HuH-7.5 (cell line): Measurements from ENCODE around the gene CCDC71L.
"Not testable (repeated sequence)": the region's sequence is repeated elsewhere in the genome, so short reads cannot be mapped to it uniquely, and the experiment has no call there.

ENCODE experiments used
- DNase-seq: peaks from one replicate; pipeline ENCODE4 v3.0.0; 2011; ENCODE audit warnings: low spot score

Gene CCDC71L

GRCh38 chr7:106660862-106661720 lies at the start of gene CCDC71L:
Gene CCDC71L (minus strand): TSS chr7:106661158. CDS start chr7:106660896, 262 bp downstream.
- peak; percentile 87 for DNase-seq

DNA sequence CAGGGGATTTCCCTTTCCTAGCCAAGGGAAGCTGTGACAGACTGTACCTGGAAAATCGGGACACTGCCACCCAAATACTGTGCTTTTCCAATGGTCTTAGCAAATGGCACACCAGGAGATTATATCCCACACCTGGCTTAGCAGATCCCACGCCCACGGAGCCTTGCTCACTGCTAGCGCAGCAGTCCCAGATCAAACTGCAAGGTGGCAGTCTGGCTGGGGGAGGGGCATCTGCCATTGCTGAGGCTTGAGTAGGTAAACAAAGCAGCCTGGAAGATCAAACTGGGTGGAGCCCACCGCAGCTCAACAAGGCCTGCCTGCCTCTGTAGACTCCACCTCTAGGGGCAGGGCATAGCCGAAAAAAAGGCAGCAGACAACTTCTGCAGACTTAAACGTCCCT lies 48.6 kb upstream of the CCDC71L start:
- not testable (repeated sequence) for DNase-seq

- no peak for DNase-seq
Measured at GRCh38 chr7:106704000-106704840, 43.3 kb upstream of the CCDC71L start.

DNA sequence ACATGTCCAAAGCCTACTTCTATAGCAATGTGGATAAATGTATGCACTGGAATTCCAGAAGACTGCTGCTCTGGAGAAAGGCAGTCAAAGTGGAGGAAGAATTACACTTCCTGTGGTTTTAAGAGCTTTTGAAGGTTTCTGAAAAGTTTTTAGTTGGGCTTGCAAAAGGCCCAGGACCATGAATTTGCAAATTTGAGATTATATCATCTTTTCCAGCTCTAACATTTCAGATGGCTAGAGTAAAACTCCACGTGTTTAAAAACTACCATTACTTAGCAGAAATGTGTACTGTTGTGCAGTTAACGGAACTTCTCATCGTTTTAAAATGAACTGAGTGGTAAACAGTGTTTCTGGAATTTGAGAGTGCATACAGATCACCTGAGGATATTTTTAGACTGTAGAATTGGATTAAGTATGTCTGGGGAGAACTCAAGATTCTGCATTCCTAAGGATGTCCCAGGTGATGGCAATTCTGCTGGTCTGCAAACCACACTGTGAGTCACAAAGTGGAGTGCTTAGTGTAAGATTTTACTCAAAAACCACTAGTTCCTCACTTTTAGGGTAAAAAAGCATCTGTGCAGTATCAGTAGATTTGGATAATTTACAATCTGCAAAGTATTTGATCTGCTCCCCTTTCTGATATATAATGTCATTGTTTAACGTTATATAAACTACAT lies 32.9 kb upstream of the CCDC71L start:
- no peak for DNase-seq

DNA sequence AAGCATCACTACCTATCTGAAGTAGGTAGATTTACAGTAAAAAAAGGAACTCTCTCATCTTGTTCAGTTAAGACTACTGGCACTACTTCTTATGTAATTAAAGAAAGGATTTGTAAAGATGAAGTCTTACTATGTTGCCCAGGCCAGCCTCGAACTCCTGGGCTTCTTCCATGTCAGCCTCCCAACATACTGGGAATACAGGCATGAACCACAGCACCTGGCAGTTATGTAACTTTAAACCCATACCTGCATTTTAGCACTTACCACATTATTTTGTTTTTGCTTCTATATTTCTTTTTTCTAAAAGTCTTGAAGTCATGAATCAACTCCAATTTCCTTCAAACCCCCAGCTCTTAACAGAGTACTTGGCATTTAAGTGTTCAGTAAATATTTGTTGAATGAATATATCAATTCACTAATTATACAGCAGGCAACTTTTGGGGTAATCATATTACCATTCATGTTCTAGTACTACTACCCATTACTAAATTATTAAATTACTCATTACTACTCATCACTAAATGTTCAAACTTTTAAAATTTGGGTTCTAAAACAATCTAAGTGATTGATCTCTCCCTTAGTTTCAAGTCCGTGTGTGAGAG lies 31.6 kb upstream of the CCDC71L start:
- no peak for DNase-seq

DNA sequence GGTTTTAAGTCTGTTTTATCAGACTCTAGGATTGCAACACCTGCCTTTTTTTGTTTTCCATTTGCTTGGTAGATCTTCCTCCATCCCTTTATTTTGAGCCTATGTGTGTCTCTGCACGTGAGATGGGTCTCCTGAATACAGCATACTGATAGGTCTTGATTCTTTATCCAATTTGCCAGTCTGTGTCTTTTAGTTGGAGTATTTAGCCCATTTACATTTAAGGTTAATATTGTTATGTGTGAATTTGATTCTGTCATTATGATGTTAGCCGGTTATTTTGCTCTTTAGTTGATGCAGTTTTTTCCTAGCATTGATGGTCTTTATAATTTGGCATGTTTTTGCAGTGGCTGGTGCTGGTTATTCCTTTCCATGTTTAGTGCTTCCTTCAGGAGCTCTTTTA lies 27.2 kb upstream of the CCDC71L start:
- DNase-seq = not testable (repeated sequence)

DNA sequence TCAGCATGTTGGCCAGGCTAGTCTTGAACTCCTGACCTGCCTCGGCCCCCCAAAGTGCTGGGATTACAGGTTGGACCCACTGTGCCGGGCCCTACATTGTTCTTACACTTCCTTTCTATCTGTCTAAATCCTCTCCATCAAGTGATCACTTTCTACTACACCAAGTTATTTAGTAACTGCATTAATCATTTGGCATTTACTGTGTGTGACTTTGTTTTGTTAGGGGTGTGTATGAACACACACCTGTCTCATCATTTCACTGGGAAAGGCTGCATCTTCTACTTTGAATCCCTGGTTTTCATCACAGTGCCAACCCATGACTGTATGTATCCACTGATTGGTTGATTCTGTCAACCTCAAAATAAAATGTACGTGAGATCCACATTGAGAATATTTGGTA lies 23.0 kb upstream of the CCDC71L start:
- DNase-seq = no peak

GRCh38 chr7:106681815-106682495 lies 21.0 kb upstream of the CCDC71L start:
- DNase-seq = no peak

- DNase-seq = no peak
Measured at GRCh38 chr7:106679153-106679931, 18.4 kb upstream of the CCDC71L start.

GRCh38 chr7:106678795-106679152 lies 17.8 kb upstream of the CCDC71L start:
- no peak for DNase-seq

GRCh38 chr7:106676506-106676905 lies 15.5 kb upstream of the CCDC71L start:
- DNase-seq = not testable (repeated sequence)

- not testable (repeated sequence) for DNase-seq
Measured at GRCh38 chr7:106673688-106674087, 12.7 kb upstream of the CCDC71L start.

DNA sequence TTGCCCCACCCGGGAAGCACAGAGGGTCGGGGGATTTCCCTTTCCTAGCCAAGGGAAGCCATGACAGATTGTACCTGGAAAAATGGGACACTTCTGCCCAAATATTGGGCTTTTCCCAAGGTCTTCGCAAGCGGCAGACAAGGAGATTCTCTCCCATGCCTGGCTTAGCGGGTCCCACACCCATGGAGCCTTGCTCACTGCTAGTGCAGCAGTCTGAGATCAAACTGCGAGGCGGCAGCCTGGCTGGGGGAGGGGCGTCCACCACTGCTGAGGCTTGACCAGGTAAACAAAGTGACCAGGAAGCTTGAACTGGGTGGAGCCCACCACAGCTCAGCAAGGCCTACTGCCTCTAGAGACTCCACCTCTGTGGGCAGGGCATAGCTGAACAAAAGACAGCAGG lies 11.0 kb upstream of the CCDC71L start:
- DNase-seq = not testable (repeated sequence)

DNA sequence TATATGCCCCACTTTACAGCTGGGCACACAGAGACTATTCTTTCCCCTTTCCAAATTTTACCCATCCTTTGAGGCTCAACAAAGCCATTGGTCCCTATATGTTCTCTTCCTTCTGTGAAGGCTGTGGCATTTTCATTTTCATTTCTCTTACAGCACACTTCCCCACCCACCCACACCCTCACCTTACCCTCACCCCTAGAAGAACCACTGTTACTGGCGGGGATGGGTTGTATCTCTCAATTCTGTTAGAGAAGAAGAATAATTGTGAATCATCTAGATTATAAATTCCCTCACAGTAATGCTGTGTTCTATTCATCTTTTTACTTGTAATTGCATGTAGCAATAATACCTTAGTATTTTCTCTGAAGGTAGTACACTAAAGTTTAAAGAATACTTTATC lies 10.2 kb upstream of the CCDC71L start:
- DNase-seq = no peak

DNA sequence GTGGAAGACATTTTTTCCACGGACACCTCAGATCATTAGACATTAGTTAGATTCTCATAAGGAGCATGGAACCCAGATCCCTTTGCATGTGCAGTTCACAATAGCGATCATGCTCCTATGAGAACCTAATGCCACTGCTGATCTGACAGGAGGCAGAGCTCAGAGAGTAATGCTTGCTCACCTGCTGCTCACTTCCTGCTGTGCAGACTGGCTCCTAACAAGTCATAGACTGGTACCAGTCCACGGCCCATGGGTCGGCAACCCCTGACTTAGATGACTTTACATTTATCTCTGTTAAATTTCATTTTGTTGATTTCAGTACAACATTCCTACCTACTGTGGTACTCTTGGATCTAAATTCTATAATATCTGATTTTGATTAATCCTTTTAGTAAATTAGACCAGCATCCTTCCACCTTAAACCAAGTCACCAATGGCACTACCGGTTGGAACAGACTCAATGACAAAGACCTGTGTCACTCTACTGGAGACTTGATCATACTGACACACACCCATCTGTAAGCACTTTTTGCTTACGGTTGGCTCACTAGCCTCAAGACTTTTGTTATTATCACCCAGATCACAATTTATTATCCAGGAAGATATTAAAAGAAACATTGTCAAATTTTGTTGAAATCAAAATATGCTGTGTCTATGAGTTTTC lies 8.0 kb upstream of the CCDC71L start:
- no peak for DNase-seq

DNA sequence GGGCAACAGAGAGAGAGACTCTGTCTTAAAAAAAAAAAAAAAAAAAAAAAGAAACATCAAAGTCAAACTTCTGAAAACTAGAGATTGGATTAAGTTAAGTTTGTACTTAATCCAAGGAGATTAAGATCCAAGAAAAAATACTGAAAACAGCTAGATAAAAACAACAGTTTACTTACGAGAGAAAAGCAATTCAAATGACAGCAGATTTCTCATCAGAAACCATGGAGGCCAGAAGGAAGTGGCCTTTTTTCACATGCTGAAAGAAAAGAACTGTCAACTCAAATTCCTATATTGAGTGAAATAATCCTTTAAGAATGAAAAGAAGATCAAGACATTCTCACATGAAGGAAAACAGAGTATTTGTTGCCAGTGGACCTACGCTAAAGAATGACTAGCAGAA lies 5.4 kb upstream of the CCDC71L start:
- no peak for DNase-seq

DNA sequence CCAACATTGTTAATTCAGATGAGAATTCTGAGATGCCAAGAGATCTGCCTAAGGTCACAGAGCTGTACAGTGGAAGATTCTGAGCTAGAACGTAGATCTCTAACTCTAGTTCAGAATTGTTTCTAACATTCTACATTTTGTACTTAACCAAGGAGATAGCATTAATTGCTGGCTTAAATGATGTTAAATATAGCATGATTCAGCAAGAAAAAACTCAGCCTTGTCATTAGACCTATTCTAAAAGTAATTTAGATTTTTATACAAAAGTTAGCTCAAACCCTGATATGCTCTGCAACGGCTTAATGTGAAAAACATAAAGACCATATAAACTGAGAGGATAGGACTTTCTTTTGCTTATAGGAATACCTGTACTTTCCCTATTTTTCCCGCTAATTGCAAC lies 3.4 kb upstream of the CCDC71L start:
- no peak for DNase-seq

DNA sequence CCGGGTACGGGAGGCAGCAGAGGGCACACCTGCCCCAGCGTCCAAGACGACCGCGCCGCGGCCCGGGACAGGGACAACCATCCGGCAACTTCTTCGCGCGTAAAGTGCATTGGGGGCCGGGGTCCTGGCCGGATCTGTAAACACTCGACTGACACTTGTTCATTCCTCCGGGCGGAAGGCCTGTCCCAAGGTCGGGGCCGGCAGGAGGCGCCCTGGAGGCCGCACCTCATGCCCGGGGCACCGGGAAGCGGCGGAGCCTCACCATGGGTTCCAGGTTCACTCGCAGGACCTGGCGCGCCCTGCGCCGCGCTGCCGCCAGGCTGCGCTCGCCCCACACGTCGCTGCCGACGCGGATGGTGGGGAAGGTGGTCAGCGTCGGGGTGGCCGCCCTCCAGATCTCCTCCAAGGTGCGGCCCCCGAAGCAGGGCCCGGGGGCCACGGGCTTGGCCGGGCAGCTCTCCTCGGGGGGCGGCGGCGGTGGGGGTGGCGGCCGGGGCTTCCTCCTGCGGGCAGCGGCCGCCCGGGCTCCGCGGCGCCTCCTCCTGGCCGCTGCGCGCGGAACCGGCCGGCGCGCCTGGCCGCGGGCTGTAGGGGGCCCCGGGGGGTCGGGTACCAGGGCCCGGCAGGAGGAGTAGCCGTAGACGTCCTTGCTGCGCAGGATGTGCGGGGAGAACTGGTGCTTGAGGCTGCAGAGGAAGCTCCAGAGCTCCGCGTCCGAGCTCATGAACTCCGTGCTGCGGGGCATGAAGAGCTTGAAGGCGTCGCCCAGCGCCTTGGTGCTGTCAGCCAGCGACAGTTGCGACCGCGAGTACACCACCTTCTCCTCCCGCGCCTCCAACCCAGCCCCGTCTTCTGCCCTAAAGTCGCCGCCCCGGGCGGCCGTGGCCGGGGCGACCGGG lies 746 bp downstream of the CCDC71L start:
- DNase-seq = peak; percentile 89
